Activated CD4-positive, alpha-beta T cell treated with anti-CD3 and anti-CD28 coated beads, Interleukin-2, amount 10 ng/mL, durations not matched to agents 24 days and 14 days (primary cell): Measurements from ENCODE around the gene ATL1. TPM values are rescaled to one million over a fixed set of nuclear protein-coding genes. Genes with fewer than 3 reads are reported as not detected.
"Not testable (repeated sequence)": the region's sequence is repeated elsewhere in the genome, so short reads cannot be mapped to it uniquely, and the experiment has no call there.

Source experiments
- DNase-seq: peaks from one replicate; pipeline ENCODE4 v3.0.0; 2022
- H3K27ac Mint-ChIP-seq: one replicate; pipeline ENCODE4 v1.8.0; 2022; ENCODE audit warnings: mild to moderate bottlenecking, mixed read lengths
- H3K27me3 Mint-ChIP-seq: one replicate; pipeline ENCODE4 v1.8.0; 2022; ENCODE audit warnings: mixed read lengths
- H3K36me3 Mint-ChIP-seq: one replicate; pipeline ENCODE4 v1.8.0; 2022; ENCODE audit warnings: low read depth, mild to moderate bottlenecking, mixed read lengths
- H3K4me1 Mint-ChIP-seq: one replicate; pipeline ENCODE4 v1.8.0; 2021; ENCODE audit warnings: mixed read lengths
- H3K4me3 Mint-ChIP-seq: one replicate; pipeline ENCODE4 v1.8.0; 2022; ENCODE audit warnings: mild to moderate bottlenecking, moderate library complexity, mixed read lengths
- H3K9me3 Mint-ChIP-seq: one replicate; pipeline ENCODE4 v1.8.0; 2021; ENCODE audit warnings: mixed read lengths
- intact Hi-C: fragments of 100-400 bp; cut with micrococcal nuclease; formaldehyde crosslinking; loops from one replicate; pipeline ENCODE4 v1.15.1; 2023
- total RNA-seq: library from RNA; stranded (reverse); gene quantifications from 2 replicates; pipeline ENCODE4 v1.2.3, GENCODE V29; 2022

The ATL1 gene
- total RNA-seq, 1 donor from 2014 or later = 0.75 TPM

DNA sequence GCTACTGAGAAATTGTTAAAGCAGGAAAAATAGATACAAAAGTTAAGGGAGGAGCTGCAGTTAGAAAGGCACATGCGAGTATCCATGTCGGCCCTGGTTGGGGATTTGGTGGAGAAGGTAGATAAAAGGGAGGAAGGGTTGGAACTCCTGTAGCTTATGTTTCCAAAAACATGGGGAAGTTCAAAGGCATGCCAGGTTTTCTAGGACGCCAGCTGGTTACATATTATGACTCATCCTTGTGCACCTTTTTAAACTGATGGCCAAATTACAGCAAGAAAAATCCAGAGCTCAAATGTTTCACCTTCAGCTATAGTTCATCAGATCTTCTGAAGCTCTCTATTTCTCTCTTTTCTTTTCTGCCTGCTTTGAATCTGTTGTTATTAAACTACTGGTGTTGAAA lies 14.3 kb upstream of the ATL1 start:
- Mint-ChIP-seq H3K36me3 (no peaks in the 10 kb centered on the region), H3K9me3 (peaks cover under 1% of the 10 kb centered on the region), H3K4me1 (peaks cover 8% of the 10 kb centered on the region), H3K27ac (no peak overlapping the region), H3K27me3 (peaks cover 6% of the 10 kb centered on the region), H3K4me3 (no peak overlapping the region)
- intact Hi-C loops = no loop called here
- DNase-seq = no peak

DNA sequence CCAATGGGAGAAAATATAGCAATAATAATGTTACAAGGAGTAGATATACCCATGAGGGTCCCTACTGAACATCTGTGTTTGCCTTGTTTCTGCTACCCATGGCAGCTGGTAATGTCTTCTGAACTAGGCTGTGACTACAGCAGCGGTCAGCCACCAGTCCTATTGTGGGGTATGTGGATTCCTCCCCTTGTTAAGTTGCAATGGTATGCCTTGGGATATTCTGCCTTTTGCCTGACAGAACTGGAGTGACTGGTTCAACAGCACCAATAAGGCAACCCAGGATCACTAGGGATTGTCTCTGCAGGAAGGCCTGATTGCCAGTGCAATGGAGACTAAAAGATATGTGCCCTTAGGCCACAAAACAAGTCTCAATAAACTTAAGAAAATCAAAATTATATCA lies 9.7 kb upstream of the ATL1 start:
- Mint-ChIP-seq H3K27ac (no peak overlapping the region), H3K36me3 (no peaks in the 10 kb centered on the region), H3K27me3 (peaks cover 34% of the 10 kb centered on the region), H3K4me1 (peaks cover 11% of the 10 kb centered on the region), H3K4me3 (no peak overlapping the region), H3K9me3 (peaks cover 6% of the 10 kb centered on the region)
- intact Hi-C loops = no loop called here
- peak; percentile 17 for DNase-seq

DNA sequence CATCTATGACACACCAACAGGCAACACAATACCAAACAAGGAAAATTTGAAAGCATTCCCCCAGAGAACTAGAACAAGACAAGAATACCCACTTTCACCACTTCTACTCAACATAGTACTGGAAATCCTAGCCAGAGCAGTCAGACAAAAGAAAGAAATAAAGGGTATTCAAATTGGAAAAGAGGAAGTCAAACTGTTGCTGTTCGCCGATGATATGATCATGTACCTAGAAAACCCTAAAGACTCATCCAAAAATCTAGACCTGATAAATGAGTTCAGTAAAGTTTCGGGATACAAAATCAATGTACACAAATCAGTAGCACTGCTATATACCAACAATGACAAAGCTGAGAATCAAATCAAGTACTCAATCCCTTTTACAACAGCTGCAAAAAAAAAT lies 8.1 kb upstream of the ATL1 start:
- peaks cover 11% of the 10 kb centered on the region for H3K4me1 Mint-ChIP-seq
- H3K27ac Mint-ChIP-seq = no peak overlapping the region
- no peaks in the 10 kb centered on the region for H3K36me3 Mint-ChIP-seq
- no peak overlapping the region for H3K4me3 Mint-ChIP-seq
- peak; percentile 34 for DNase-seq
- peaks cover 41% of the 10 kb centered on the region for H3K27me3 Mint-ChIP-seq
- intact Hi-C loops = no loop called here
- peaks cover 6% of the 10 kb centered on the region for H3K9me3 Mint-ChIP-seq

- H3K27ac Mint-ChIP-seq, H3K9me3 Mint-ChIP-seq, intact Hi-C loops, H3K4me3 Mint-ChIP-seq, H3K36me3 Mint-ChIP-seq: not testable (repeated sequence)
- peaks cover 11% of the 10 kb centered on the region for H3K4me1 Mint-ChIP-seq
- H3K27me3 Mint-ChIP-seq = peaks cover 50% of the 10 kb centered on the region
- DNase-seq = peak; percentile 60
These were observed 7.1 kb upstream of the ATL1 start for GRCh38 chr14:50552796-50553195.

DNA sequence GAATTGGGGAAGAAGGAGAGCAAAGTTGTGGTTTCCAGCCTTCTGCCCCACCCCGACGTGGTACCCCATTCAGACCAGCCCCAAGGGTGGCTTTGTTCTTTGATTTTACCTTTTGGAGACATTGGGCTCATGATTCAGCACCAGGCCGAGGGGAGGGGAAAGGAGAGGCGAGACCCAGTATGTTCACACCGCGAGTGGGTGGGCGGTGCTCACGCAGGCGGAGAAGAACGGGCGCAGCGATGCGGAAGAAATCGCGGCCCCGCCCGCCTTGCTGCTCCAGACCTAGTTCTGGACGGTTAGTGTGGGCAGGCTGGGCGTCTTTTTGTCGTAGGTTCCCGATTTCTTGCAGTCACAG lies 963 bp downstream of the ATL1 start:
- Mint-ChIP-seq H3K4me1 (peaks cover 18% of the 10 kb centered on the region), H3K27ac (peak overlapping the region; percentile 5), H3K4me3 (peak overlapping the region; percentile 77), H3K27me3 (peaks cover 59% of the 10 kb centered on the region), H3K9me3 (no peaks in the 10 kb centered on the region), H3K36me3 (no peaks in the 10 kb centered on the region)
- intact Hi-C loops = no loop called here
- peak; percentile 83 for DNase-seq

GRCh38 chr14:50562841-50563240 lies 2.9 kb downstream of the ATL1 start:
- Mint-ChIP-seq H3K4me3 (no peak overlapping the region), H3K27ac (no peak overlapping the region), H3K36me3 (no peaks in the 10 kb centered on the region), H3K27me3 (peaks cover 47% of the 10 kb centered on the region), H3K9me3 (no peaks in the 10 kb centered on the region), H3K4me1 (peaks cover 18% of the 10 kb centered on the region)
- DNase-seq = no peak
- intact Hi-C loops = no loop called here

- Mint-ChIP-seq H3K36me3 (peaks cover 2% of the 10 kb centered on the region), H3K4me1 (no peaks in the 10 kb centered on the region), H3K27ac (no peak overlapping the region), H3K9me3 (peaks cover 10% of the 10 kb centered on the region), H3K4me3 (no peak overlapping the region), H3K27me3 (peaks cover 19% of the 10 kb centered on the region)
- intact Hi-C loops = no loop called here
- no peak for DNase-seq
These were observed 9.8 kb downstream of the ATL1 start for GRCh38 chr14:50569714-50570274.

- Mint-ChIP-seq H3K4me3 (no peak overlapping the region), H3K27ac (no peak overlapping the region), H3K4me1 (no peaks in the 10 kb centered on the region), H3K27me3 (peaks cover 24% of the 10 kb centered on the region), H3K36me3 (peaks cover 2% of the 10 kb centered on the region), H3K9me3 (peaks cover 10% of the 10 kb centered on the region)
- intact Hi-C loops = no loop called here
- DNase-seq = no peak
These were observed 13.9 kb downstream of the ATL1 start for GRCh38 chr14:50573862-50574261.

GRCh38 chr14:50575769-50576168 lies 15.8 kb downstream of the ATL1 start:
- Mint-ChIP-seq H3K4me1 (no peaks in the 10 kb centered on the region), H3K36me3 (no peaks in the 10 kb centered on the region), H3K4me3 (no peak overlapping the region), H3K27me3 (peaks cover 28% of the 10 kb centered on the region), H3K27ac (no peak overlapping the region), H3K9me3 (peaks cover under 1% of the 10 kb centered on the region)
- no peak for DNase-seq
- intact Hi-C loops = no loop called here

DNA sequence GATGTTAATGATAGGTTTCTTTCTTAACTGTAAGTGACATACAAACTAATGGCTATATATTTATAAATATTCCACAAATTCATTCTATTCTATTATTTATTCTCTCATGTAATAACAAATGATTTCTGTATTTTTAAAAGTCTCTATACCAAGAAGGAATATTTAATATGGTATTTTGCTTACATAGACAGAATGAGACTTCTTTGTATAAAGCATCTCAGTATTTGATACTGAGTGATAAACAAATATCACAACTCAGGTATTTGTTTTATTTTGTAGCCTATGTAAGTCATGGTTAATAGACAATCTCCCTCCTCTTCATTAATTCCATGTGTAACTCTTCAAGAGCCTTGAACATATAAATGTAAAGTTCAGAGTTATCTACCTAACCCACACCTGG lies 18.0 kb downstream of the ATL1 start:
- Mint-ChIP-seq H3K27ac (no peak overlapping the region), H3K4me3 (no peak overlapping the region), H3K27me3 (peaks cover 25% of the 10 kb centered on the region), H3K4me1 (no peaks in the 10 kb centered on the region), H3K9me3 (no peaks in the 10 kb centered on the region), H3K36me3 (no peaks in the 10 kb centered on the region)
- no peak for DNase-seq
- intact Hi-C loops = no loop called here

GRCh38 chr14:50578433-50578832 lies 18.5 kb downstream of the ATL1 start:
- Mint-ChIP-seq H3K36me3 (no peaks in the 10 kb centered on the region), H3K4me1 (no peaks in the 10 kb centered on the region), H3K9me3 (no peaks in the 10 kb centered on the region), H3K27ac (no peak overlapping the region), H3K27me3 (peaks cover 26% of the 10 kb centered on the region), H3K4me3 (no peak overlapping the region)
- intact Hi-C loops = no loop called here
- DNase-seq = no peak

DNA sequence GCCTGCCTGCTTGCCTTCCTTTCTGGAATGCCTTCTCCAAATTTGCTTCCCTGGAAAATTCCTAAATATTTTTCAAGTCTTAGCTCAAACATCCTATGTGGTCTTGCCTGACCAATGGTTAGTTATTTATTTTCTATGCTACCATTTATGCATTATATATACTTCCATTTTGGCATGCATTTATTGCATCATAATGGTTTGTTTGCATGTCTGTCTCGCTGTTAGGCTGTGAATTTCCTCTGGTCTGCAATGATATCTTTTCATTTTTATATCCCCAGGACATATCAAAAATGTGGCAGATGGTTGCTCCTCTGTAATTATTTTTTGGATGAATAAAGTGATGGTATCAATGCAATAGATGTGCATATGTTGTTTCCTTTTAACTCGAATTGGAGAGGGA lies 30.5 kb downstream of the ATL1 start:
- peaks cover 7% of the 10 kb centered on the region for H3K27me3 Mint-ChIP-seq
- no peaks in the 10 kb centered on the region for H3K36me3 Mint-ChIP-seq
- H3K4me3 Mint-ChIP-seq = no peak overlapping the region
- no peak for DNase-seq
- intact Hi-C loops = no loop called here
- no peaks in the 10 kb centered on the region for H3K4me1 Mint-ChIP-seq
- no peak overlapping the region for H3K27ac Mint-ChIP-seq
- no peaks in the 10 kb centered on the region for H3K9me3 Mint-ChIP-seq

DNA sequence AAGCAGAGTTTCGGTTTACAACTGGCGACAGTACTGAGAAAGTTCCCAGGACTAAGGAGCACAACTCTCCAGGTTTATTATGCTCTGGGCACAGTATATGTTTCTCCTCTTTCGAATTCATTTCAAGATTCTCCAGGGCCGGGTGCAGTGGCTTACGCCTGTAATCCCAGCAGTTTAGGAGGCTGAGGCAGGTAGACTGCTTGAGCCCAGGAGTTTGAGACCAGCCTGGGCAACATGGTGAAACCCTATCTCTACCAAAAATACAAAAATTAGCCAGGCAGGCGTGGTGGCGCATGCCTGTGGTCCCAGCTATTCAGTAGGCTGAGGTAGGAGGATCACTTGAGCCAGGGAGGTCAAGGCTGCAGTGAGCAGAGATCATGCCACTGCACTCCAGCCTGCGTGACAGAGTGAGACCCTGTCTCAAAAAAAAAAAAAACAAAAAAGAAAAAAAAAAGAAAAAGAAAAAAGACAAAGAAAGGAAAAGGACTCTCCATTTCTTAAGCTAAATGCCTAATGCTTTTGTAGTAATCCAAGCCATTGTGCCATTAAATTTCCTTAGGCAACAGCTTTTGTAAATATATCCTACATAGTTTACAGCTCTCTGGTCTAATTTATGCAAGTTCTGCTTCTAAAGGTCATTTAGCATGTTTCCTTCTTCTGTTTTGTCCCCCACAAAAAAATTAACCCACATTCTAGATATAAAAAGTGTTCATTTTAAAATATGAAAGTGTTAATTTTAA lies 34.8 kb downstream of the ATL1 start:
- no peak overlapping the region for H3K4me3 Mint-ChIP-seq
- H3K36me3 Mint-ChIP-seq = no peaks in the 10 kb centered on the region
- H3K9me3 Mint-ChIP-seq = no peaks in the 10 kb centered on the region
- H3K27ac Mint-ChIP-seq = no peak overlapping the region
- H3K4me1 Mint-ChIP-seq = no peaks in the 10 kb centered on the region
- peaks cover 5% of the 10 kb centered on the region for H3K27me3 Mint-ChIP-seq
- intact Hi-C loops = no loop called here
- DNase-seq = no peak

GRCh38 chr14:50598765-50599164 lies 38.8 kb downstream of the ATL1 start:
- Mint-ChIP-seq H3K36me3 (no peaks in the 10 kb centered on the region), H3K27me3 (peaks cover 4% of the 10 kb centered on the region), H3K9me3 (no peaks in the 10 kb centered on the region), H3K4me1 (no peaks in the 10 kb centered on the region), H3K27ac (no peak overlapping the region), H3K4me3 (no peak overlapping the region)
- DNase-seq = no peak
- intact Hi-C loops = no loop called here
